ENCODE results near the gene CACFD1. TPM values are rescaled to one million over a fixed set of nuclear protein-coding genes. Genes with fewer than 3 reads are reported as not detected.
A peak's percentile ranks its signal among the peaks of the same experiment; 100 is the strongest.

CACFD1 gene
- total RNA-seq, 2 experiments from 2014 or later, result 1.3 to 1.4 TPM

DNA sequence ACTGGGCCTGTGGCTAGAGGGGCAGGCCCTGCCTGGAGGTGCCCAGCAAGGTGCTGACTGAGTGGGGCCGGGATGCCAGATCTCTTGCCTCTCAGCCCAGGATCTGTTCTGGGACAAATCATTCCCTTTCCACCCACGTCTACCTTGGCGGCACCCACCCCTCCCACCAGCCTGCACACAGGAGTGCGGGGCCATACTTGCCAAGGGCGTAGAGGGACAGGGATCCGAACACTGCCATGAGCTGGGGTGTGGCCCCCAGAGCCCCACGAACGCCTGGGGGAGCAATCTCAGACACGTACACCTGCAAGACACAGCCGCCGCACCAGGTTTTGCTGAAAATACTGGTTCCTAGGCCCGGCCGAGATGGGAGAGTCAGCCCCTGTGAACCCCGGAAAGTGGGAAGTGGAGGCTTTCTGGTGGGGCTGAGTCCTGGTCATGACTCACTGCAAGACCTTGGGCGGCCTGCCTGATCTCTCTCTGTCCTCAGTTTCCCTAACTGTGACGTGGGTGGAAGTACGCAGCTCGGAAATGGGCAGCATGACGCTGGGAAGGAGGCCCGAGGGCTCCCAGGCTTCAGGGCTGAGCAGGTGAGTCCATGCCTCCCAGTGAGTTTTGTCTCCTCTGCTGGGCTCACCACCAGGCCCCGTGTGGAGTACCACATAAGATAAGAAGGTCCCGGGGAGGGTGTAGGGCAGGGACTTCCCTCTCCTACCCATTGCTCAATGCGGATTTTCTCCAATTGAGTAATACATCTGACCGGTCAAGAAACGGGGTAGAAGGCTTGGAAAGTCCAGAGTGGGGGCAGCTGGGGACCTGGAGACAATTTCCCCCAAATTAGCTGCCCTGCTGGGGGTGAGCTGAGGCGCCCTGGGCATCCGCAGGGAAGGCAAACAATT, 16.5 kb downstream of the CACFD1 start:
- TF ChIP-seq CTCF (IDR thresholded peaks at IDR 0.05), result no peak
- CTCF ChIA-PET, result interaction anchor here (0.7 kb wide), 1 partner anchor 10 kb away, joined by 4 read pairs; no protein-coding TSS in a partner anchor
- intact Hi-C loops (cut with micrococcal nuclease), result no loop called here
- DNase-seq (no peak), ATAC-seq (no peak)
- Mint-ChIP-seq H3K27me3 (no peaks in the 10 kb centered on the region), H3K4me3 (no peak overlapping the region), H3K9me3 (no peaks in the 10 kb centered on the region), H3K4me1 (ENCODE audit: low read depth) (peaks cover 8% of the 10 kb centered on the region), H3K27ac (no peak overlapping the region), H3K36me3 (ENCODE audit: low read depth) (peaks cover 2% of the 10 kb centered on the region)
- POLR2A ChIA-PET, result interaction anchor here (0.7 to 1.0 kb wide), 3 partner anchors 10 to 126 kb away, joined by 3 to 5 read pairs (median 3); partner anchors contain the start of gene CACFD1

GRCh38 chr9:133476941-133477340, 17.2 kb downstream of the CACFD1 start:
- no peak for ATAC-seq
- Mint-ChIP-seq H3K4me1 (ENCODE audit: low read depth) (peaks cover 8% of the 10 kb centered on the region), H3K36me3 (ENCODE audit: low read depth) (peaks cover under 1% of the 10 kb centered on the region), H3K4me3 (no peak overlapping the region), H3K9me3 (no peaks in the 10 kb centered on the region), H3K27ac (no peak overlapping the region), H3K27me3 (no peaks in the 10 kb centered on the region)
- no peak for DNase-seq
- ChIA-PET CTCF (interaction anchor here (0.7 to 1.1 kb wide), 2 partner anchors 10 to 72 kb away, joined by 3 to 4 read pairs; no protein-coding TSS in a partner anchor), POLR2A (interaction anchor here (0.7 kb wide), 1 partner anchor 11 kb away, joined by 3 read pairs; no protein-coding TSS in a partner anchor)
- intact Hi-C loops (cut with micrococcal nuclease), result no loop called here
- TF ChIP-seq CTCF (IDR thresholded peaks at IDR 0.05), result no peak

DNA sequence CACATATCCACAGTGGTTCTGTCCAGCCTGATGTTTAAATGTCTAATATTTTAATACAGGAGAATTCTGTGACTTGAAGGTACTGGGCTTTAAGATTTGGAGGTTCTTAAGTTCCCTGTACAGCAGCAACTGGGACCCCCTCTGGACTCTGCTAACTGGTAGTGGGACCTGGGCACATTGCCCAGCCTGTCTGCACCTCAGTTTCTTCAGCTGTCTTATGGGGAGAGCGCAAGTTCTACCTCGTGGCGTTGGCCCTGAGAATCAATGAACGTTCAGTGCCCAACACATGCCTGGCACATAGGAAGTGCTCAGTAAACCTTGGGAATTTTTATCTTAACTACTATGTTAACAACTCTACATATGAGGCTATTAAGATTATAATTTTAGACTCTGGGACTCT, 17.7 kb downstream of the CACFD1 start:
- ChIA-PET POLR2A (no interaction called here), CTCF (interaction anchor here (1.1 to 2.4 kb wide), 2 partner anchors 18 to 73 kb away, joined by 3 to 12 read pairs; partner anchors contain the start of gene CACFD1)
- H3K9me3 Mint-ChIP-seq, result no peaks in the 10 kb centered on the region
- H3K4me1 Mint-ChIP-seq (ENCODE audit: low read depth), result peaks cover 8% of the 10 kb centered on the region
- H3K27ac Mint-ChIP-seq, result no peak overlapping the region
- peak overlapping the region; percentile 77 for H3K4me3 Mint-ChIP-seq
- H3K27me3 Mint-ChIP-seq, result no peaks in the 10 kb centered on the region
- ATAC-seq (no peak), DNase-seq (no peak)
- H3K36me3 Mint-ChIP-seq (ENCODE audit: low read depth), result no peaks in the 10 kb centered on the region
- TF ChIP-seq CTCF (IDR thresholded peaks at IDR 0.05), result no peak
- intact Hi-C loops (cut with micrococcal nuclease), result no loop called here

DNA sequence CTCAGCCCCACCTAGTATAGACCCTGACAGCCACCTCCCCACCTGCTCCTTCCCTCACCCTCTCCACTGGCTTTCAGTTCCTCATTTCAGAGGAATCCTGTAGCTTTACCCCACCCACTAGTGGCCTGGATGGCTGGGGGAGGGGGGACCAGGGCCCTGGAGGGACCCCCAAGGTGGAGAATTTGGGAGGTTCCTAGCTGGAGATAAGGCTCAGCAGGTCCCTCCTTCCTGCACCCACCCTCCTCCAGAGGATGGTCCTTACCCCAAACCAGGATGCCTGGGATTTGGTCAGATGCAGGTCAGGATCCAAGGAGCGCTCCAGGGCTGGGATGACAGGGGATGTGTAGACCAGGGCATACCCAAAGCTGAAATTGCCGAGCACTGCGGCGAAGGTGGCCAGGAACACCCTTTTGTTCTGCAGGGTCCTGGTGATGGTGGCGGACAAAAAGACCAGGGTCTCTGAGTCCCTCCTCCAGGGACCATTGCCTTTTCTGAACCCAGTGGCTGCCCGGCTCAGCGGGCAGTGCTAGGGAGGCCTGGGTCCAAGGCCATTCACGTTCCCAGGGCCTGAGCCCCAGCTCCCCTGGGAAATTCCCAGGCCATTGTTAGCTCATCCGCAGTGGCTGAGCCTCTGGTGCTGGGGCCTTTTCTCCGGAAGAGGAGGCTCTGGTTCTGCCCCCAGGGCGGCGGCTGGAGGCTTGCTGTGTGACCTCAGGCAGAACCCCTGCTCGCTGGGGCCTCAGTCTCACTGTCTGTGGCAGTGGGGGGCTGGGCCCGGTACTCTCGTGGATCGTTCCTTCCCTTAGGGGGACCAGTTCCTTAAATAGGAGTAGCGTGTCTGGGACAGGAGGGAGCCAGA, 18.4 kb downstream of the CACFD1 start:
- DNase-seq (peak; percentile 46), ATAC-seq (peak; percentile 14)
- TF ChIP-seq CTCF (IDR thresholded peaks at IDR 0.05), result no peak
- no peaks in the 10 kb centered on the region for H3K9me3 Mint-ChIP-seq
- H3K4me1 Mint-ChIP-seq (ENCODE audit: low read depth), result peaks cover 8% of the 10 kb centered on the region
- ChIA-PET CTCF (interaction anchor here (1.1 to 2.4 kb wide), 2 partner anchors 19 to 74 kb away, joined by 3 to 12 read pairs; partner anchors contain the start of gene CACFD1), POLR2A (interaction anchor here (1.2 to 1.6 kb wide), 2 partner anchors 9 to 144 kb away, joined by 4 read pairs; no protein-coding TSS in a partner anchor)
- peak overlapping the region; percentile 42 for H3K27ac Mint-ChIP-seq
- intact Hi-C loops (cut with micrococcal nuclease), result no loop called here
- no peaks in the 10 kb centered on the region for H3K36me3 Mint-ChIP-seq (ENCODE audit: low read depth)
- no peaks in the 10 kb centered on the region for H3K27me3 Mint-ChIP-seq
- H3K4me3 Mint-ChIP-seq, result peak overlapping the region; percentile 77

Data from activated CD8-positive, alpha-beta T cell treated with anti-CD3 and anti-CD28 coated beads for 36 hours (primary cell).